NCI-H1105 treated with DMSO at 0.1 percent for 48 hours (cell line): ENCODE data around the gene NFAT5.
A peak's percentile ranks its signal among the peaks of the same experiment; 100 is the strongest.

ENCODE experiments used
- DNase-seq: peaks from one replicate; lab custom pipeline; 2025; lab: John Stamatoyannopoulos, UW

NFAT5 gene

GRCh38 chr16:69644790-69645189 lies 79.0 kb downstream of the NFAT5 start:
- DNase-seq, result no peak

GRCh38 chr16:69647020-69647419 lies 81.3 kb downstream of the NFAT5 start:
- DNase-seq, result no peak

GRCh38 chr16:69651217-69651616 lies 85.5 kb downstream of the NFAT5 start:
- DNase-seq, result no peak

GRCh38 chr16:69654280-69654931 lies 88.6 kb downstream of the NFAT5 start:
- no peak for DNase-seq

DNA sequence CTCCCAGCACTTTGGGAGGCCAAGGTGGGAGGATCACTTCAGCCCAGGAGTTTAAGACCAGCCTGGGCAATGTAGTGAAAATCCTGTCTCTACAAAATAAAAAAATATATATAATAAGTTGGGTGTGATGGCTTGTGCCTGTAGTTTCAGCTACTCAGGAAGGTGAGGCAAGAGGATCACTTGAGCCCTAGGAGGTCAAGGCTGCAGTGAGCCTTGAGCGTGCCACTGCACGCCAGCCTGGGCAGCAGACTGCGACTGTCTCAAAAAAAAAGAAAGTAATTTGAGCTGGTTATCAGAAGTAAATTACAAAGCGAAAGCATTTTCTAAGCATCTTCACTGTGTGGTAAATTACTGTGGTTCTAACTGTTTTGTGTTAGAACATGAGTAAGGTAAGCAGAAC lies 94.4 kb downstream of the NFAT5 start:
- DNase-seq, result peak; percentile 1

- DNase-seq, result no peak
These were observed 97.1 kb downstream of the NFAT5 start for GRCh38 chr16:69662901-69663300.

- no peak for DNase-seq
These were observed 98.1 kb downstream of the NFAT5 start for GRCh38 chr16:69663846-69664245.

DNA sequence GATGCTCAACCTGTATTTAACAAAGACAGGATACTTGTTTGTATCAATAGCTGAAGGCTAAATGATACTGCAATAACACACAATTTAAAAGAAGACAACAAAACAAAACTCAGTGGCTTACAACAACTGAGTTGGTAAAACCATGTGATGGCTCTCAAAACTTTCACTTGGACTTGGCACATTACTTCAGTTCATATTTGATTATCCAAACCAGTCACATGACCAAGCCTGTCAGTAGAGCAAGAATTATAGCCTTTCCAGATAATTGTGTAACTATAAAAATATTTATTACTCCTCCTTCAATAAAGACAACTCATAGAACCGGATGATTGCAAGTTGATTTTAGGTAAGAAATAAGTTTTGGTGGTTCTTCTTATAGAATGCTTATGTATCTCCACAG lies 103.8 kb downstream of the NFAT5 start:
- no peak for DNase-seq

DNA sequence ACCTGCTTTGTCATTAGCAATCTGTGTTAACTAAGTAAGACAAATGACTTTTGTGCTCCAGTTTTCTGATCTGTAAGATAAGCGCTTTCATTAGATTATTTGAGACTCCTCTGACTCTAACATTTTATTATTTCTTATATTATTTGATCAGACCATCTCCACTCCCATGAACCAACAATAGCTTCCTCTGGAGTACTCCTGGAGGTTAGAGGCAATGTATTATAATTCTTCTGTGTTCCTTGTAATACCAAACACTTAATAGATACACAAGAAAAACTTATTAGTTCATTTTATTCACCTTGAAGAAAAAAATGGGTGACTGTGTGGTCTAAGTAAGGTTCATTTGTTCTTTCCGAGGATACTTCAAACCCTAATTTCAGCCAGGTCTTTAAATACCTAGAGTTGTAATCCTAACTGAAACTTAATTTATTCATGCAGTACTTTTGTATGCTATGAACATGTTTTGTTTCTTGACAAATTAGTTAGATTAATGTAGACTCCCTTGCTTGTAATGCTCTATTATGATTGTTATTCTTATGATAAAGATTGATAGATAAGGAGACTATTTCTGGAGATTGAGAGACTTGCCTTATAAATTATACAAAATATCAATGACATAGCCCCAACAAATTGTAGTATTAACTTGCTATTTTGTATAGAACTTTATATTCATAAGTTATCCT lies 106.7 kb downstream of the NFAT5 start:
- no peak for DNase-seq

DNA sequence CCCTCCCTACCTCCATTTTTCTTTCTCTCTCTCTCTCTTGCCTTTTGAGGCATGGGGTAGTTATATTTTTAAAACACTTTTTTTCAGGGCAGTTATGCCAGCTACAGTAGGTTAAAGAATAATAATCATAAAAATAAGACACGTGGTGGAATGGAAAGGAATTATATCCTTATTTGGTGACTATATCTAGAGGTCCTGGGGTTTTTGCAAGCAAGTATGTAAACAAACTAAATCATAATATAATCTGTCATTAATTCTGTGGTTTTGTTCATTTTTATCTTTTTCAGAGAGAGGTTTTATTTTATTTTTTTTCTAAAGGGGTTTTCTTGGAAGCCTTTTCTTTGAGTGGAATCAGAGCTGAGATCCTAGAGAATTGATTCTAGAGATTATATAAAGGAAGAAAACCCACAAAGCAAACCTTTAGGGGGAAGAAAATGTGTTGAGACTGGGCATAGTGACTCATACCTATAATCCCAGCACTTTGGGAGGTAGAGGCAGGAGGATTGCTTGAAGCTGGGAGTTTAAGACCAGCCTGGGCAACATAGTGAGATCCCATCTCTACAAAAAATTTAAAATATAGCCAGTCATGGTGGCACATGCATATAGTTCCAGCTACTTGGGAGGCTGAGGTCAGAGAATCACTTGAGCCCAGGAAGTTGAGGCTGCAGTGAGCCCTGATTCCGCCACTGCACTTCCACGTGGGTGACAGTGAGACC lies 107.4 kb downstream of the NFAT5 start:
- no peak for DNase-seq

GRCh38 chr16:69680358-69680757 lies 114.6 kb downstream of the NFAT5 start:
- DNase-seq, result no peak

DNA sequence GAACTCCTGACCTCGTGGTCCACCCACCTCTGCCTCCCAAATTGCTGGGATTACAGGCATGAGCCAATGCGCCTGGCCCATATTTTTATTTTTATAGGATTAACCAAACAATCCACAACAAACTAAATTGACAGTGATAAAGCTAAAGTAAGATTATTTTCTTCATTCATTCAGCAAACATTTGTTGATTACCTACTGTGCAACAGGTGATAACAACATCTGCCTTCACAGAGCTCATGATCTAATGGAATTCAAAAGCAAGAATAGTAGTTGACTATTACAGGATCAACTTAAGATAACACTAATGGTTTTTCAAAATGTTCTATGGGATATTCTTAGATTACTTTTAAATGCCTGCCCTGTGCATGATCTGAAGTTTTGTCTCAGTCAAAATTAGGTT lies 122.8 kb downstream of the NFAT5 start:
- no peak for DNase-seq

DNA sequence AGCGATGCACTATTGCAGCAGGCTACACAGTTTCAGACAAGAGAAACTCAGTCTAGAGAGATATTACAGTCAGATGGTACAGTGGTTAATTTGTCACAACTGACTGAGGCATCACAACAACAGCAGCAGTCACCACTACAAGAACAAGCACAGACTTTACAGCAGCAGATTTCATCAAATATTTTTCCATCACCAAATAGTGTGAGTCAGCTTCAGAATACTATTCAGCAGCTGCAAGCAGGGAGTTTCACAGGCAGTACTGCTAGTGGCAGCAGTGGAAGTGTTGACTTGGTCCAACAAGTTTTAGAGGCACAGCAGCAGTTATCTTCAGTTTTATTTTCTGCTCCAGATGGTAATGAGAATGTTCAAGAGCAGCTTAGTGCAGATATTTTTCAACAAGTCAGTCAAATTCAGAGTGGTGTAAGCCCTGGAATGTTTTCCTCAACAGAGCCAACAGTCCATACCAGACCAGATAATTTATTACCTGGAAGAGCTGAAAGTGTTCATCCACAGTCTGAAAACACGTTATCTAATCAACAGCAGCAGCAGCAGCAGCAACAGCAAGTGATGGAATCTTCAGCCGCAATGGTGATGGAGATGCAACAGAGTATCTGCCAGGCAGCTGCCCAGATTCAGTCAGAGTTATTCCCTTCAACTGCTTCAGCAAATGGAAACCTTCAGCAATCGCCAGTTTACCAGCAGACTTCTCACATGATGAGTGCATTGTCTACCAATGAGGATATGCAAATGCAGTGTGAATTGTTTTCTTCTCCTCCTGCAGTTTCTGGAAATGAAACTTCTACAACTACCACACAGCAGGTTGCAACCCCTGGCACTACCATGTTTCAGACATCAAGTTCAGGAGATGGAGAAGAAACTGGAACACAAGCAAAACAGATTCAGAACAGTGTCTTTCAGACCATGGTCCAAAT lies 126.5 kb downstream of the NFAT5 start:
- DNase-seq, result no peak

DNA sequence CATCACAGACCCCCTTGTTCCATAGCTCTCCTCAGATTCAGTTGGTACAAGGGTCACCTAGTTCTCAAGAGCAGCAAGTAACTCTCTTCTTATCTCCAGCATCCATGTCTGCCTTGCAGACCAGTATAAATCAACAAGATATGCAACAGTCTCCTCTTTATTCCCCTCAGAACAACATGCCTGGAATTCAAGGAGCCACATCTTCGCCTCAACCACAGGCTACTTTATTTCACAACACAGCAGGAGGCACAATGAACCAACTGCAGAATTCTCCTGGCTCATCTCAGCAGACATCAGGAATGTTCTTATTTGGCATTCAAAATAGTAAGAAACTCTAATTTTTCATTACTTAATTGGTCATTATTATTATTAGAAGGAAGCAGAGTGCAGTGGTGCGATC lies 128.2 kb downstream of the NFAT5 start:
- no peak for DNase-seq

GRCh38 chr16:69698404-69698803 lies 132.6 kb downstream of the NFAT5 start:
- no peak for DNase-seq

GRCh38 chr16:69699915-69700314 lies 134.1 kb downstream of the NFAT5 start:
- no peak for DNase-seq

DNA sequence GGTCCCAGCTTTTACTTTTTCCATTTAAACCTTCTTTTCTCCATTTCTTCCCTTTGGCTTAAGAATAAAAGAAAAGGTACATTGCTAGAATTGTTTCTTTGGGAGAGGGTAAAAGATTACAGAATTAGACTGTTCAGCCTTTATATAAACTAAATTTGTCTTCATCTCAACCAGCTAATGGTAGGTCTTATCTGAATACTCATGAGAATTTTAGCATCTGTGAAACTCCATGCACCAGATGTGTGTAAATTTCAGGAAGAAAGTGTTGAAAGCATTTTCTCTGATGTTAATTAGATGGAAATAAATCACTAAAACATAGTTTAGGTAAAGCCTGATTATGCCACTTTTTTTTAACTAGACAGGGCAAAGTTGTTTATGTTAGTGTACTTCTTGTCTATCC lies 135.7 kb downstream of the NFAT5 start:
- DNase-seq, result no peak

DNA sequence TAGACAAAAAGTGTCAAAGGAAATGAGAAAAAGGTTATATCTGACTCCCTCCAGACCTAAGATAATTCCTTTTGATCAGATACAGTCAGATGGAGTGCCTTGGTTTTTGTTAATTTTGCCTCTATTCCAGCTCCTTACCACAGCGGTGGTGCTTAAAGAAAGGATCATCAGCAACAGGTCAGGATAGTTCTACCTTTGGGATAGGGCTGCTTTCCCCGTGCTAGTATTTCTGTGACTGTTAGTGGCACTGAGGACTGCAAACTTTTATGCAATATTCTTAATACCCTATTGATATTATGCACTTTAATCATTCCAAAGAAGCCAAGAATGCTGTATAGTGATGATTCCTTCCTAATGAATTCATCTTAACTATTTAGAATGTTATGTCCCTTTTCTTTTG lies 136.1 kb downstream of the NFAT5 start:
- no peak for DNase-seq

DNA sequence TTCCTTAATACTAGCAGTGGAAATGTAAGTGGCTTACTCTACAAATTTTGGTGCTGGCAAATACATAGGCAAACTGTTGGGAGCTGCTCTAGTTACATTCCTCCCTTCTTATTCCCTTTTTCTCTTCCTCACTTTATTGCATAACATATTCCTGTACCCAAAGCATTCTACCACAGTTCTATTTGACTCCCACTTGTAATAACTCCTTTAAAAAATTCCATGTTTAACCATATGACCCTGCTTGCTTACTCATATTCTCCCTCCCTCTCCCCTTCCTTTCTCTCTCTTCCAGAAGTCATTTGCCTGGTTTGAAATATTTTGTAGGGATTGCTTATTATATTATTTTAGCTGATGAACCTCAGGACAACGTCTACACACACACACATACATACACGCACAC lies 137.9 kb downstream of the NFAT5 start:
- no peak for DNase-seq

- no peak for DNase-seq
These were observed 140.6 kb downstream of the NFAT5 start for GRCh38 chr16:69706256-69706974.

GRCh38 chr16:69706975-69707340 lies 141.2 kb downstream of the NFAT5 start:
- DNase-seq, result no peak
